HG03025 (cell line): ENCODE data around the gene GOLGA3.
A peak's percentile ranks its signal among the peaks of the same experiment; 100 is the strongest.
"Not testable (repeated sequence)": the region's sequence is repeated elsewhere in the genome, so short reads cannot be mapped to it uniquely, and the experiment has no call there.

ENCODE experiments used
- ATAC-seq: cut with Tn5 transposase; IDR thresholded peaks from one replicate; pipeline ENCODE4 v1.9.1; 2021; ENCODE audit warnings: mild to moderate bottlenecking, moderate library complexity; ENCODE audit not compliant: unreplicated experiment, low FRiP score

Gene GOLGA3

DNA sequence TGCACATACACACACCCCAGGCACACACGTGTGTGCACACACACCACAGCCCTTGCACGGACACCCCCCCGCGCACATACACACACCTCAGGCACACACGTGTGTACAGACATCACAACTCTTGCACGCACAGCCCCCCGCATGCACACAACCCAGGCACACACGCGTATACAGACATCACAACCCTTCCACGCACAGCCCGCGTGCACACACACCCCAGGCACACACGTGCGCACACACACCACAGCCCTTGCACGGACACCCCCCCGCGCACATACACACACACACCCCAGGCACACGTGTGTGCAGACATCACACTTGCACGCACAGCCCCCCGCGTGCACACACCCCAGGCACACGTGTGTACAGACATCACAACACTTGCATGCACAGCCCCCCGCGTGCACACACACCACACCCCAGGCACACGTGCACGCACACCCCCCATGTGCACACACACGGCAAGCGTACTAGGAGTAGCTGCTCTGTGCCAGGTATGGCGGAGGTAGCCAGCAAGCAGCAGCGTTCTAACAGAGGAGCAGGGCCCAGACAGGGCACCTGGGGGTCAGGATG lies 48.8 kb downstream of the GOLGA3 start:
- no peak for ATAC-seq

- ATAC-seq, result no peak
These were observed 51.1 kb downstream of the GOLGA3 start for GRCh38 chr12:132777614-132778013.

GRCh38 chr12:132776816-132777568 lies 51.7 kb downstream of the GOLGA3 start:
- no peak for ATAC-seq

- not testable (repeated sequence) for ATAC-seq
These were observed 52.4 kb downstream of the GOLGA3 start for GRCh38 chr12:132776230-132776625.

DNA sequence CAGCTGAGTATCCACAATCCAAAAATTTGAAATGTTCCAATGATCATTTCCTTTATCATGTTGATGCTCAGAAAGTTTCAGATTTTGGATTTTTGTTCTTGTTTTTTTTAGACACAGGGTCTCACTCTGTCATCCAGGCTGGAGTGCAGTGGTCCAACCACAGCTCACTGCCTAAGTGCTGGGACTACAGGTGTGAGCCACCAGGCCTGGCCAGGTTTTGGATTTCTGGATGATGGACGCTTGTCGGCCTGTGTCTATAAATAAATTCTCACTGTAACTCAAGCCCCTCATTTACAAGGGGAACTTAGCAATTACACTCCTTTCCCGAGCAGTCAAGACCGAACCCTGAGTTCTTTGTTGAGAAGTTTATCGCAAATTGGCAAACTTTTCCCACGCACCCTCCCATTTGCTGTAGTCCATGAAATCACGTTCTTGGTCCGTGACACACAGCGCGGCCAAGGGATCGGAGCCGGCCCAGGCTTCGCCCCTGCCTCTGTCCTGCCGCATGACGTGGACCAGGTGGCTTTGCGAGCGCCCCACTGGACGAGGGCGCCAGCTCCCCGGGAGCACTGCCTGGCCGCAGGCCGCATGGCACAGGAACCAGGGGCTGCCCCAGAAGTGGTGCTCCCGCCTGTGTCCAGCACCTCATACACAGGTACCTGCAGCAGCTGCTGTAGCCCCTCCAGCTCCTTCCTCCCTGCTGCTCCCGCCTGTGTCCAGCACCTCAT lies 53.0 kb downstream of the GOLGA3 start:
- ATAC-seq, result no peak

GRCh38 chr12:132774646-132775275 lies 53.9 kb downstream of the GOLGA3 start:
- no peak for ATAC-seq

DNA sequence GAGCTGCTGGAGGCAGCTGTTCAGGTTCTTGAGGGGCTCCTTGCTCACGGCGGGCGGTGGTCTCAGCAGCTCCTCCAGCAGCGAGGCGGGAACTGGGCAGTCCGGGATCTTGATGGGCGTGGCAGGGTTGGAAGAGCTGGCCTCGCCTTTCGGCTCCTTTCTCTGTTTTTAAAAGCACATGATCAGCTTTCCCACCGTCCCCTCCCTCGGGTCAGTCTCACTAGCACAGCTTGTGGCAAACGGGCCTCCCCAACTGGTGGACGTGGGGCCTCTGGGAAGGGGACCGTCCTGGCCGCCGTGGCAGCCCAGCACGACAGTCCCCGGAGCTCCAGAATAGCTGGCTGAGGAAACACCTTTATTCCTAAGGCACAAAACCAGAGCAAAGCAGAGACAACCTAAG lies 54.5 kb downstream of the GOLGA3 start:
- ATAC-seq, result no peak

- ATAC-seq, result no peak
These were observed 55.4 kb downstream of the GOLGA3 start for GRCh38 chr12:132773077-132773955.

DNA sequence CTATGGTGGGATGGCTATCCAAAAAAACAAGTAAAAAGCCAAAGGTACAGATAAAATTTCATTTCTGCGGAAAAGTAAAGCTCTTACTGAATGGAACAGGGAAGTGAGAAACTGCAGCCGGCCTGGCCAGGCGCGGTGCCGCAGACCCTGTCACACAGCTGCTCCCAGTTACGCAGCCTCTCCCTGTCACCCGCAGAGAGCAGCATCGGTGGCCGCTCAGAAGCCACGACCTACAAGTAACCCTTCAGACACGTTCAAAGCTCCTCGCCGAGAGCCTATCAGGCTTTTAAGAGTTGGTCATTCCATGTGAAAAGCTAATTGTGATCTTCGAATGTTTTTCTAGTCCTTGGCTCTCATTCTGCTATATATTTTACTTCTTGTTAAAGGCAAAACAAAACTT lies 56.1 kb downstream of the GOLGA3 start:
- ATAC-seq, result no peak

DNA sequence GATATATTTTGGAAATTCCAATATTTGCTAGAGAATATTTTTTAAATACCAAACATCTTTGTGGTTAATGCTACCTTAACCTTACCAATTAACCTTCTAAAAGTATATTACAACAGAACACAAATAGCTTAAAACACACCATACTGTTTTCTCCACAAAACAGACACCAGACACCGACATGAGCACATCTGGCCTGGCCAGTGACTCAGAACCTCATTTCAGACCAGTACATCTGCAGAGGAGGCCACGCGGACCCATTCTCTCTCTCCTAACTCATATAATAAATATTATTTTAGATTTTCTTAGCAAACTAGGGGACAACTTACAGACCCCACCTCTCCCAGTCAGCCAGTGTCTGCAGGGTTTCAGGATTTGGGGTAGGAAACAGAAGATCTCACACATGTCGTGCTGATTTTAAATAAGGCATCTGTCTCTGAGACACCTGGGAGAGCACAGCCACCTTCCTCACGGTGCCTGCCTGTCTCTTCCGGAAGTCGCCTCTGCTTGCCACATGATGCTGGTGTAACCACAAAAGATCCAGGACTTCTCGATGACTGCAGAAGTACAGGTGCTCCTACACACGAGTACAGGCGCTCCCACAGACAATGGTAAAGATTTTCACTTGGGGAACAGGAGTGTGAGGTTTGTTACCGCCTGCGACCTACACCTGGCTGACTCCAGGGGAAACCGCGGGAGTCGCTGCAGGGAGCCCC lies 57.4 kb downstream of the GOLGA3 start:
- no peak for ATAC-seq

- no peak for ATAC-seq
These were observed 62.1 kb downstream of the GOLGA3 start for GRCh38 chr12:132766380-132767085.

DNA sequence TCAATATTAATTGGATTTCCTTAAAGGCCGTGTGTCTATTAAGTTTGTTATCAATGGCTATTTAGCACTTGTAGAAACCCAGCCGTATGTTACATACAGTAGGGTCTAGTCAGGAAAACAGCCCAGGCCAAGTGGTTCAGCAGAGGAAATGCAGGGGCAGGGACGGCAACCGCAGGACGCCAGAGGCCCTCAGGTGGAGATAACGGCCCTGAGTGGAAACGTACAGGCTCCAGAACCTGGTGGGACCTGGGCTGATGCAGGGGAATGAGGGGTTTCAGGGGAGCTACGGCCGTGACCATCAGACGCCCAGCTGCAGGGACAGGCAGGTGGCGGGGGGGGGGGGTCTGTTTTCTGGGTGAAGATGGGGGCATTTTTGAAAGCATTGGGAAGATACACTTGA lies 63.3 kb downstream of the GOLGA3 start:
- no peak for ATAC-seq

GRCh38 chr12:132764231-132764630 lies 64.4 kb downstream of the GOLGA3 start:
- ATAC-seq, result no peak

DNA sequence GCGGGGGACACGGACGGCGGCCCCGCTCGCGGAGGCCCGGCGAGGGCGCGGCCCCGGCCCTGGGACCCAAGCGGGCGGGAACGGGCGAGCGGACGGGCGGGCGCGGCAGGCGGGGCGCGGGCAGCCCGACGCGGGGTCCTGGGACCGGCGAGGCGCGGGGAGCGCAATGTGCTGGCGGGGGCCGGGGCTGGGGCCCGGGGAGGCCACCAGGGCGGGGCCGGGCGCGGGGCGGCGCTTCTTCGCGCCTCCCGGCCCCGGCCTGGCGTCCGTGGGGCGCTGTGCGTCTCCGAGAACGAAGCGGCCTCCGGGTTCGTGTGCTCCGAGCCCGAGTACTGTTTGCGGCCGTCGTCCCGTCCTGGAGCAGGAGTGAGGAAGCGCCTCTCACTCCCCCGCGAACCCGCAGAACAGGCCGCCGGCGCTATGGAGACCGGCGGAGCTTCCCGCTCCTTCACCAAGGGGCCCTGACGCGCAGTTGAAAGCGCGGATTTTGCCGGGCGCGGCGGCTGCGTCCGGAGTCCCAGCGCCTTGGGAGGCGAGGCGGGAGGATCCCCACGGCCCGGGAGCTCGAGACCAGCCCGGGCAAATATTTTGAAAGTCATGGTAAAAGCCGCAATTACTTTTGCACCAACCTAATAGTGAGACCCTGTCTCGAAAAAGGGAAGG lies 66.6 kb downstream of the GOLGA3 start:
- peak; percentile 49 for ATAC-seq

GRCh38 chr12:132761032-132761920 lies 67.4 kb downstream of the GOLGA3 start, which contains the start of gene ANKLE2:
Gene ANKLE2, minus strand, starts transcription at chr12:132761832. Its CDS starts 34 bp downstream, at chr12:132761798.
- peak; percentile 38 for ATAC-seq

- no peak for ATAC-seq
These were observed 69.3 kb downstream of the GOLGA3 start for GRCh38 chr12:132759359-132759758.

- not testable (repeated sequence) for ATAC-seq
These were observed 69.8 kb downstream of the GOLGA3 start for GRCh38 chr12:132758825-132759224.
